ENCODE data around the gene MPC1.

MPC1 gene

DNA sequence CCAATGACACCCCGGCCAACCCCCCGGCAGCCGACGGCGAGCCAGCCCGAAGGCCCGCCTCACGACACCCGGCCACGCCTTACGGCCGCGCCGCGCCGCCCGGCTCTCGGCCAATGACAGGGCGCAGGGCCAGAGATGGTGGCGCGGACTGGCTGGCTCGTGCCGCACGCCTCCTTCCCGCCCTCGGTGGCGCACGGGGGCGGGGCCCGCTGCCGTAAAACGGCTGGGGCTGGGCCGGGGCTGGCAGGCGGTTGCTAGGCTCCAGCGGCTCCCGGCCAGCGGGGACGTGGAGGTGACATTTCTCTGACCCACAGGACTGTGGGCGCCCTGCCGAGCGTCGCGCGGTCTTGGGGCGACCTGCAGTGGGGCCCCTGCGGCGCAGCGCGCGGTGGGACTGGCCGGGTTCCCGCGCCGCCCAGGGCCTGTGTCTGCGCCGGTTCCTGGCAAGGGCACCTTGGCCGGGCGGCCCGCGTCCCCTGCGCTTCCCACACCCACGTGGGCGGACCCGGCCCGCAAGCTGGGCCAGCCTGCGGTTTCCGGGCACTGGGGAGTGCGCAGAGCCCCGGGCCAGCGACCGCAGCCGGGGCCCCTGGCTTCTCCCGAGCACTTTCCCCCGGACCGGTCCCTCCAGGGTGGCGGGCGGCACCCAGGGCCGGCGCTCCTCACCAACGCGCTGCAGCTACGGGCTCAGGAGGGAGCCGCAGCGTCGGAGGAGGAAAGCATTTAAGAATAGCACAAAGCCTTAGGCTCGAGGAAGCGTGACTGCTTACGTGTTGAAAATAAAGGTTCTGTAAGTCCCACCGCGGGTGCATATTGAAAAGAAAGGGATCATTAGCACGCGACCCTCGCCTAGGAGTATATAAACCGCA lies at the start of gene MPC1:
MPC1 (minus strand) TSS at position 8 of the 869 bp plus-strand sequence. CDS start 64 bp downstream, outside the sequence.
- peak; percentile 93 for DNase-seq
- in situ Hi-C loops (cut with HindIII; ENCODE audit: low pct_ligation_motif_present, low pct_unique_long_range_greater_than_20kb, low sequenced_read_pairs): no loop called here

DNA sequence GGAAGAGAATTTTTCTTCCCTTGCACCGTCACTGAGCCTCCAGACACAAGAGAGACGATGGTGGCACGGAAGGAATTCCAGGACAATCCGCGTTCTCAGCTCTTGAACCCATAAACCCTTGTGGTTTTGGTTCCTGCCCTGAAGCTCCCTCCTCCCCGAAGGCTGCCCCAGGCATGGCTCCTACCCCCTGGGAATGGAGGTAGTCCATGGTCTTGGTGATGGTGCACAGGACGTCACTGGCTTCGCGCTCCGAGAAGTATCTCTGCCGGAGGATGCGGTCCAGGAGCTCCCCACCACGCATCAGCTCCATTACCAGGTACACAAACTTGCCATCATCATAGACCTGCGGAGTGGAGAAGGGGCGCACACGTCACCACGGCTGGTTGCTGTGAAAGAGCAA lies 47.5 kb upstream of the MPC1 start:
- no peak for DNase-seq
- in situ Hi-C loops (cut with HindIII; ENCODE audit: low pct_ligation_motif_present, low pct_unique_long_range_greater_than_20kb, low sequenced_read_pairs): no loop called here

DNA sequence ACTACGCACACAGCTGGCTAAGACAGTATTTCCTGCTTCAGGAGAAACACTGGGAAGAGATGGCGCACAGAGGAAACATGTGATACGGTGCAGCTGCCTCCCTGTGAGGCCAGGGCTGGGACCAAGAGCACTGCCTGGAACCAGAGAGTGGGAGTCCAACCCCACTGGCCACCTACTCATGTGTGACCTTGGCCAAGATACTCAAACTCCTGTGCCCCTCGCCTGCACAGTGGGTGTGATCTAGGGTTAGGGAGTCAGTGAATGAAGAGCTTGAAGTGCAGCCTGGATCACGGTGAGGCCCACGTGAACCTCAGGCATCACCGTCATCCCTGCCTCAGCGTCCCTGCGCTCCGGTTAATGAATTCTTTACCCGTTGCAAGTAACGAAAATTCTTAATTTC lies 41.7 kb upstream of the MPC1 start:
- DNase-seq: no peak
- in situ Hi-C loops (cut with HindIII; ENCODE audit: low pct_ligation_motif_present, low pct_unique_long_range_greater_than_20kb, low sequenced_read_pairs): no loop called here

DNA sequence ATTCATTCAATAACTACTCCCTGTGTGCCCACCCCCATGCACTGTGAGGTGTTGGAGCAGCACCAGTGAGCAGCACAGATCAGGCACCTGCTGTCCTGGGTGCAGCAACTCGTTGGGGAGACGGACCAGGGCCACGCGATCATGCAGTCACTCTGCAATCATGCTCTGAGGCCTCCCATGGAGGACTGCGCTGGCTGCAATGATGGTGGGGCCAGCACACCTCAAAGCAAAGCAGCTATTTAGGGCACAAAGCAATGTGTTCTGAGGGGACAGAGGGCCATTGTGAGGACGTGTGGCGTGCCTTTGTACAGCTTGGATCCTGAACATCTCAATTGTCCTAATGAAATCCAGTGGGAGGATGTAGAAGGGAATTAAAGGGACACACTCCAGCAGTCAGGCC lies 41.0 kb upstream of the MPC1 start:
- no peak for DNase-seq
- in situ Hi-C loops (cut with HindIII; ENCODE audit: low pct_ligation_motif_present, low pct_unique_long_range_greater_than_20kb, low sequenced_read_pairs): no loop called here

DNA sequence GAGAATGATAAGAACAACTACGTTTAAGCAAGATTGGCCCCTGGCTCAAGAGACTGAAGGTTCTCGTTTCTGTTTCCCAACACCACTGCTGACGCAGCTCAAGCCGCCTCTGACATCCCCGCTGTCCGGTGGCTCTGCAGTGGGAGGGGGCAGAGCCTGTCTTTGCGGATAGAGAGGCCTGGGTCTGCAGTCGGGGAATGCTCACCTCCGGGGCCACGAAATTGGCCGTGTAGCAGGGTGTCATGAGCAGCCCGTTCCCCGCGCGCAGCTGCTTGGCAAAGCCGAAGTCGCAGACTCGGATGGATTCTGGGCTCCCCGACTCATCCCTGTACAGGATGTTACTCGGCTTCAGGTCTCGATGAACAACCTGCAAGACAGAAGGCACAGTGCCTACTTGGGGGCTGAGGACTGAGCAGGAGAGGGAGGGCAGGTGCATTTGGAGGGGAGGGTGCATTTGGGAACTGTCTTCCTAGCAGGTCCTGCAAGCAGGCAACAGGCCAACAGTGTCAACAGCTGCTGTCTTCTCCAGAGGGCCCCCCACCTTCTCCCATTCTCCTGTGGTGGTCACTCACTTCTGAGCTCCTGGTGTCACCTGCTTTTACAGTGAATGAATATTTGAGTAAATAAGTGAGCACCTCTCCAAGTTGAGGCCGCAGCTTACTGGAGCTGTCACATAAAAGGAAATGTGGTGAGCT lies 40.5 kb upstream of the MPC1 start:
- no peak for DNase-seq
- in situ Hi-C loops (cut with HindIII; ENCODE audit: low pct_ligation_motif_present, low pct_unique_long_range_greater_than_20kb, low sequenced_read_pairs): no loop called here

DNA sequence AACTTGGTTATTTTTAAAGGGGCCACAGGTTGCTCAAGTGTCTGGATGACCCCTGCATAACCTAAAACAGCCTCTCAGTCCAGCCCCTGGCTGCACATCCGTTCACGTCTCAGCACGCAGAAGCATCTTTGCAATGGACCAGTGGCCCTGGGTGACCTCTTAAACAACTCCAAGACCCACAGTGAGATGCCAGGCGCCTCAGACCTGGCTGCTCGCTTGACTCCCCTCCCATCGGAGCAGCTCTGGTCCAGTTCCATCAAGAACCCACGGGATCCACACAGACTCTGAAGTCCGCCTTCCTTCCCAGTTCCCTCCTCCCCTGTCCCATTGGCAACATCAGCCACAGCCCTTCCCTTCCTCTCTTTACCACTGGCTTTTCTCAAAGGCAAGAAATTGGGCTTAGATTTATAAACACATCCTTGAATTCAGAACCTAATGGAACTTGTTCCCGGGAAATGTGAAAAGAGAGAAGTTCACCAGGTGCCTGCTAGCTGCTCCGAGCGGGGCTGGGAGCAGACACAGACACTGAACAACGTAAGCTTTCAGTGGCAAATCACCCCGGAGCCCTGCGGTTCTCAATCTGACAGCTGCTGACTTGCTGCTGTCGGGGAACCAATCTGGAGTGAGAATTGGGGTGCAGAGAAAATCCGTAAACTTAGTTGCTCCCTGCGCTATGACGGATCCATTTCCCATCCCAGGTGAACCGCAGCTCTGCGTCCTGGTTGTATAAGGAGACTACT lies 39.6 kb upstream of the MPC1 start:
- in situ Hi-C loops (cut with HindIII; ENCODE audit: low pct_ligation_motif_present, low pct_unique_long_range_greater_than_20kb, low sequenced_read_pairs): no loop called here
- DNase-seq: no peak

DNA sequence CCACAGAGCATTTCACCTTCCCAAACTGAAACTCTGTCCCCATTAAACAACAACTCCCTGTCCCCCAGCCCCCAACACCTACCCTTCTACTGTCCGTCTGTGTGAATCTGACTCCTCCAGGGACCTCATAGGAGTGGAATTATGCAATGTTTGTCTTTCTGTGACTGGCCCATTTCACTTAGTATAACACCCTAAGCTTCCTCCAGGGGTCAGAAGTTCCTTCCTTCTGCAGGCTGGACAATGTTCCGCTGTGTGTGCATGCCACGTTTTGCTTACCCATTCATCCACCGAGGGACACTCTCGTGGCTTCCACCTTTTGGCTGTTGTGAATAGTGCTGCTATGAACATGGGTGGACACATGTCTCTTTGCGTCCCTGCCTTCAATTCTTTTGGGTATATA lies 37.6 kb upstream of the MPC1 start:
- no peak for DNase-seq
- in situ Hi-C loops (cut with HindIII; ENCODE audit: low pct_ligation_motif_present, low pct_unique_long_range_greater_than_20kb, low sequenced_read_pairs): no loop called here

DNA sequence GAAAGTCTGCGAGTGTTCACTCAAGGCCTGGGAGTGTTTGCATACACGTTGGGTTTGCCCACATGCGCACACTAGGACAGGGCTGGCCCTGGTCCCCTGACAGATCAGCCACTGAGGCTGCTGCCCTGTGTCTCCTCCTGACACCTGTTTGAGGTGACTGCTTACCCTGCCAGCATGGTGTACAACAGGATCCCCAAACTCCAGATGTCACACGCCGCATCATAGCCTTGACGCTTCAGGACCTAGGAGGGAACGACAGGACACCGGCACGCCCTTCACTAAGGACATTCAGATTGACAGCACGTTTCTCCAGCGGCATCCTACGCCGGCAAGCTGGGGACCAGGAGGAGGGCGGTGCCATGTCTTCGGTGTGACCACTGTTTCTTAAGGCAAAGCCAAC lies 37.0 kb upstream of the MPC1 start:
- in situ Hi-C loops (cut with HindIII; ENCODE audit: low pct_ligation_motif_present, low pct_unique_long_range_greater_than_20kb, low sequenced_read_pairs): no loop called here
- no peak for DNase-seq

DNA sequence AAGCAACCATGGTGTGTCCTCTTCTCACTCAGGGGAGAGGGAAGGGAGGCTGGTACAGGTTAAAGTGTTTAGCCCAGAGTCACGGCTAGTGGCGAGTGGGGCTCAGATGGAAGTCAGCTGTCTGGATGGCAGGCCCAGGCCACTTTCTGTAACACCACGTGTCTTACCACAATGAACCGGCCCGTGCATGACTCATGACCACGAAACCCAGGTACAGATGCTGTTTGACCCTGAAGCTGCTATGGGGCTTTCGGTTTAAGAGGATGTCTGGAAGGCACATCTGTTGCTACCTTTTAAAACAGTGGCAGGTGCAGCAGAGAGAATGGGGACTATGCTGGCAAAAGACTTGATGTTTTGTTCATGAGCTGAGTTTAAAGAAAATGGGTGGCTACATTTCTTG lies 36.5 kb upstream of the MPC1 start:
- DNase-seq: no peak
- in situ Hi-C loops (cut with HindIII; ENCODE audit: low pct_ligation_motif_present, low pct_unique_long_range_greater_than_20kb, low sequenced_read_pairs): no loop called here

DNA sequence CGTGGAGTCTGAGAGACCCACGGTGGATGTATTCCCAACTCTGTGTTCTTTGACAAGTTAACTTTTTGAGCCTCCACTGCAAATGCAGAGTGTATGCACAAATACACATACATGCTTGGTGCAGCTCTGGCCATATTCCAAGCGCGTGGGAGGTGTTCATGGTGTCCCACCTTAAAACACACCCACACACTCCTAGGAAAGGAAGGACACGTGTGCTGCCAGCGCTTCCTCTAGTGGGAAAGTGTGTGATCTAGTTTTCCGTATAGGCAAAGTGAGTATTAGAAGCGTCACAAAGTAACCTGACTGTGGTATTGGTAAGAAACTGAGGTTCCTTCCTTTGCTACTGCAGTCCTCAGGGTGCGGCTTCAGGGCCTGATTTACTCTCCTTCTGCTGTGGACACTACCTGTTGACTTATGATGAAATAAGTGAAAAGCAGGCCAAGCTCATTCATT lies 36.0 kb upstream of the MPC1 start:
- in situ Hi-C loops (cut with HindIII; ENCODE audit: low pct_ligation_motif_present, low pct_unique_long_range_greater_than_20kb, low sequenced_read_pairs): no loop called here
- DNase-seq: no peak

DNA sequence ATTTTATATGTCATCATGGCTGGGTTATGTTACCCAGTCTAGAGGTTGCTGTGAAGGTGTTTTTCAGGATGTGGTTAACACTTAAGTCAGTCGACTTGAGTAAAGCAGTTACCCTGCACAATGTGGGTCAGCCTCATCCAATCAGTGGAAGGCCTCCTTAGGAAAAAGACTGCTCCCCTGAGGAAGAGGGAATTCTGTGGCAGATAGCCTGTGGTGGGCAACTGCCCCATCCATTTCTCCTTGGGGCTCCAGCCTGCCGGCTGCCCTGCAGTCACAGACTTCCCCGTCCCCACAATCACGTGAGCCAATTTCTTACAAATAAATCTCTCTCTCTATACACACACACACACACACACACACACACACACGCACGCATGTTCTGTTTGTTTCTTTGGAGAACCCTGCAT lies 34.5 kb upstream of the MPC1 start:
- in situ Hi-C loops (cut with HindIII; ENCODE audit: low pct_ligation_motif_present, low pct_unique_long_range_greater_than_20kb, low sequenced_read_pairs): no loop called here
- no peak for DNase-seq

DNA sequence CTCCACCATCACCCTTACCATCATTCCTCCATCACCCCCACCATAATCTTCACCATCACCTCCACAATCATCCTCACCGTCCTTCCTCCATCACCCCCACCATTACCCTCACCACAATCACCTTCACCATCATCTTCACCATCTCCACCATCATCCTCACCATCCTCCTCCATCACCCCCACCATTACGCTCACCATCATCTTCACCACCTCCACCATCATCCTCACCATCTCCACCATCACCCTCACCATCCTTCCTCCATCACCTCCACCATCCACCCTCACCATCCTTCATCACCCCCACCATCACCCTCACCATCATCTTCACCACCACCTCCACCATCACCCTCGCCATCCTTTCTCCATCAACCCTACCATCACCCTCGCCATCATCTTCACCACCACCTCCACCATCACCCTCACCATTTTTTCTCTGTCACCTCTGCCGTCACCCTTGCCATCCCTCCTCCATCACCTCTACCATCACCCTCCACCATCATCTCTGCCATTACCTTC lies 33.1 kb upstream of the MPC1 start:
- in situ Hi-C loops (cut with HindIII; ENCODE audit: low pct_ligation_motif_present, low pct_unique_long_range_greater_than_20kb, low sequenced_read_pairs): no loop called here

DNA sequence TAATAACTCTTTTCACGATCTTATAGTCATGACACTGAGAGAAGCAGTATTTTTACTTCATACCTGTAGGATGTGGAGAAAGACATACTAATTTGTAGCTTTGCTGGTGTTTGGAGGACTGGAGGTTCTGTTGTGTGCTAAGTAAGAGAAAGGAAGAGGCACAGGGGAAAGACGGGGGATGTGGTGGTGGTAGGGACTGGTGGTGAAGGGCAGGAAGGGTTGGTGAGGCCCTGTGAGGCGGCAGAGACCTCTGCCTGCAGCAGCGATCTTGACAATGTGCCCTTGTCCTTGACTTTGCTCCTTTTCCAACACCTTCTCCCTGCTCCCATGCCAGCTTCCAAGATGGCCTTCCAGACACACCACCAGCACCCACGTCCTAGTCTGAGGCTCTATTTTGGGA lies 32.6 kb upstream of the MPC1 start:
- in situ Hi-C loops (cut with HindIII; ENCODE audit: low pct_ligation_motif_present, low pct_unique_long_range_greater_than_20kb, low sequenced_read_pairs): no loop called here
- no peak for DNase-seq

More for the DNA sequence above, 33.1 kb upstream of the MPC1 start:
- no peak for DNase-seq

DNA sequence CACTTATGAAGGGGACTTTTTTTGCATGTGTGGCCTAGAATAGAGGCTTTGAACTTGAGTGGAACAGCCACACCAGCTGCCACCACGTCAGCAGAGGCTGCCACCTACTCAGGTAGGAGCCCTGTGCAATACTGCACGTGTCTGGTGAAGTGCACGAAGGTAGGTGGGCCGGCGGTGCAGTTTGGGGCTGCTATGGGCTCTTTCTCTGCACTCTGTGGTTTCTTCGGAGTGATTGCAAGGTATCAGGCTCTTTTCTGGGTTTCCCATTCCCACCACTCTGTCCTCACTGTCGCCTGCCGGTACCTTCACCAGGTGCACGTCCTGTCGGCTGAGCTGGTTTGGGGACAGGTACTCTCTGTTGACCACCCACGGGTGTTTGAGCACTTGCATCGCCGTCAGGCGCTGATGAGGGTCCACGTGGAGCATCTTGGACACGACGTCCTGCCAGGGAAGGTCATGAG lies 30.8 kb upstream of the MPC1 start:
- no peak for DNase-seq
- in situ Hi-C loops (cut with HindIII; ENCODE audit: low pct_ligation_motif_present, low pct_unique_long_range_greater_than_20kb, low sequenced_read_pairs): no loop called here

DNA sequence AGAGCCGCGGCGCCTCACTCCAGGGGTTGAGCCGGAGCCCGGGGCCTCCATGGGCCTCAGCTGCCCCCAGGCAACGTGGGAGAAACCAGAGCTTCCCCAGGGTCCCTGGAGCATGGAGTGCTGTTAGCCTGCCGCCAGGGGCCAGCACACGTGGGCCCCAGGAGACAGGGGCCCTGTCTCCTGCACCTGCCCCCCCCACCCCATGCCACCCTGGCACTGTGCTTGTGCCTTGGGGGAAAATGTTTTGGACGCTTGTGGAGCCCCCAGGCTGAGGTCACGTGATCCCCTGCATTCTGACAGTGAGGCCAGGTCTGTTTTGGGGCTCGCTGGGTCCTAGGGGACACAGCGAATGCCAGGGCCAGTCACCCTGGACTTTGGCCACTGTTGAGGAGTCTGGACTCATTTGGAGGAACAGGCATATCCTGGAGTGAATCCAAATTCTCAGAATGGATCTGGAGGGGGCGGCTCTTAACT lies 30.2 kb upstream of the MPC1 start:
- in situ Hi-C loops (cut with HindIII; ENCODE audit: low pct_ligation_motif_present, low pct_unique_long_range_greater_than_20kb, low sequenced_read_pairs): no loop called here
- DNase-seq: no peak

DNA sequence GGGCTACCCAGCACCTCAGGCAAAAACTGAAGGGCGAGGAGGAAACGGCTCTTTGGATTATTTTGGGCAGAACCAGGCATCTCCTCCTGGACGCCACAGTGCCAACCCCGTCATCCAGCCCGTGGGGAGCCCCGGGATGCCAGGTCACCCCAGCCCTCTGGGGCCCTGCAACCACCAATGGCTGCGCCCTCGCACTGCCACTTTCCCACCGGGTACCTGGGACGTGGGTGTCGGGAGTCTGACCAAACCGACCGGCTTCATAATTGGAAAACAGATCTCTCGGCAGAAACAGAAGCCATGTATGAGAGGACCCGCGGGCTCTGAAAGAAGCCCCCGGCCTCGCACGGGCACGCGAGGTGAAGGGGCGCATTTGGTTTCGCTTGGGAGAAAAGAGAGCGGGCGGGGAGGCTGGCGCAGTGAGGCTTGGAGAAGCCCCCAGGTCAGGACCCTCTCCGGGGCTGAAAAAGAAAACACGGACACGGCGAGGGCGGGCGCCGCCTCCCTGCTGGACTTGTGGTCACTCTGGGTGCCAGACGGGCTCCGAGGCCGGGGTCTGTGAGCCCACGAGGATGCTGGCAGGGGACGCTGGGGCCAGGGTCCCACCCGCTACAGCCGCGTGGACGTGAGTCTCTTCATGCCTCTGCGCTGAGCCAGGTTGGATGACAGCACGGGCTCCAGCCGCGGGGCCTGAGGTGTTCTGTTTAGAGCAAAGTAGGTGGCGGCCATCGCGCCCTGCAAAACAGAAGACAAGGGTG lies 29.6 kb upstream of the MPC1 start:
- no peak for DNase-seq
- in situ Hi-C loops (cut with HindIII; ENCODE audit: low pct_ligation_motif_present, low pct_unique_long_range_greater_than_20kb, low sequenced_read_pairs): no loop called here

DNA sequence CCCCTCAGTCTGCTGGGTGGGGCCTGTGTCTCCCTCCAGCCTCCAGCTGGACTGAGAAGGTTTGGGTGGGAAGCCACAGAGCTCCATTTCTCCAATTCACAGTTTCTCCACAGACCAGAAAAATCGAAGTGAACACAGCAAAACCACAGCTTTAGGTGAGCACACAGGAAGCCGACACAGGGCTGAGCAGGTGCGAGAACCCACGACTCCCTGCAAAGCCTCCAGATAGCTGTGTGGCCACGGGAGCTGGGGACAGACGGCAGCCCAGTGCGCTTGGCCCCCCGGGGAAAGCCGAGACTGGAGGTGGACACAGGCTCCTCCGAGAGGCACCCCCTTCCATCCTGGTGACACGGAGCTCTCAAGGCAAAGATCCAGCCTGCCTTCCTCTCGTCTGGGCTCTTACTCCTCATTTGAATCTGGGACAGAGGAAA lies 29.0 kb upstream of the MPC1 start:
- in situ Hi-C loops (cut with HindIII; ENCODE audit: low pct_ligation_motif_present, low pct_unique_long_range_greater_than_20kb, low sequenced_read_pairs): no loop called here
- no peak for DNase-seq

DNA sequence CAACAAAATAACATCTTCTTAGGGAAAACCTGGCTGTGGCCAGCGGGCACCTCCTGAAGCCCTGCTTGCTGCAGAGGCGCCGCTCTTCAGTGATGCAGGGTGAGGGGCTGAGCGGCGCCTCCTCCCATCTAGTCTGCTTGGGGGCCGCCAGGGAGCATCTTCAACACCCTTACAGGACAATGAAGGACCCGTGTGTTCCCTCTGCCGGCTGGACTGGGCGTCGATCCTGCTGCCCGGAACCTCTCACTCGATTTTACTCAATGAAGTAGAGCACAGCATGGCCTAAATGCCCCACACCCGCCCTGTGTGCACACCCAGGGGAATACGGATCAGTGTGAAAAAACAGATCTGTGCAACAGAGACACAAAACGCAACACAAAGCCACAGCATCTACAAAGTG lies 28.5 kb upstream of the MPC1 start:
- in situ Hi-C loops (cut with HindIII; ENCODE audit: low pct_ligation_motif_present, low pct_unique_long_range_greater_than_20kb, low sequenced_read_pairs): no loop called here

More for the DNA sequence above, 28.5 kb upstream of the MPC1 start:
- no peak for DNase-seq
